AG10803 (cell line): Measurements from ENCODE around the gene ACOT7.
A peak's percentile ranks its signal among the peaks of the same experiment; 100 is the strongest.
"Not testable (repeated sequence)": the region's sequence is repeated elsewhere in the genome, so short reads cannot be mapped to it uniquely, and the experiment has no call there.

ENCODE experiments used
- DNase-seq: peaks from one replicate; pipeline ENCODE4 v3.0.0; 2010; ENCODE audit warnings: low read depth
- H3K4me3 ChIP-seq: 2 replicates; pipeline ENCODE4 v1.5.1; 2011; ENCODE audit warnings: mild to moderate bottlenecking, low read length, control low read depth
- TF ChIP-seq, protein P1 (sequence below): conservative IDR thresholded peaks from 2 replicates; pipeline ENCODE4 v1.5.1; 2011; ENCODE audit warnings: mild to moderate bottlenecking, low read length, control low read depth, inconsistent platforms

Gene ACOT7

DNA sequence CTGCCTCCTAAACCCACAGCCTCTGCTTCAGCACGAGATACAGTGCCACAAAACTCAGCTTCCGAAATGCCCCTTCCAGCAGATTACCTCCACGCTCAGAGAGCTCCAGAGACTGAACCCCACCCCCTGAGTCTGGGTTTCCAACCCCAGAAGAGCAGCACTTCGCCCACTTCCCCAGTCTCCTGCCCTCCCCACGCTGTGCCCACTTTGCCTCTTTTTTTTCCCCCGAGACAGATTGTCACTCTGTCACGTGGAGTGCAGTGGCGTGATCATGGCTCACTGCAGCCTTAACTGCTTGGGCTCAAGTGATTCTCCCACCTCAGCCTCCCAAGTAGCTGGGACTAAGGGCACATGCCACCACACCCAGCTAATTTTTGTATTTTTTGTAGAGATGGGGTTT, 167.9 kb downstream of the ACOT7 start:
- TF ChIP-seq, protein P1, sequence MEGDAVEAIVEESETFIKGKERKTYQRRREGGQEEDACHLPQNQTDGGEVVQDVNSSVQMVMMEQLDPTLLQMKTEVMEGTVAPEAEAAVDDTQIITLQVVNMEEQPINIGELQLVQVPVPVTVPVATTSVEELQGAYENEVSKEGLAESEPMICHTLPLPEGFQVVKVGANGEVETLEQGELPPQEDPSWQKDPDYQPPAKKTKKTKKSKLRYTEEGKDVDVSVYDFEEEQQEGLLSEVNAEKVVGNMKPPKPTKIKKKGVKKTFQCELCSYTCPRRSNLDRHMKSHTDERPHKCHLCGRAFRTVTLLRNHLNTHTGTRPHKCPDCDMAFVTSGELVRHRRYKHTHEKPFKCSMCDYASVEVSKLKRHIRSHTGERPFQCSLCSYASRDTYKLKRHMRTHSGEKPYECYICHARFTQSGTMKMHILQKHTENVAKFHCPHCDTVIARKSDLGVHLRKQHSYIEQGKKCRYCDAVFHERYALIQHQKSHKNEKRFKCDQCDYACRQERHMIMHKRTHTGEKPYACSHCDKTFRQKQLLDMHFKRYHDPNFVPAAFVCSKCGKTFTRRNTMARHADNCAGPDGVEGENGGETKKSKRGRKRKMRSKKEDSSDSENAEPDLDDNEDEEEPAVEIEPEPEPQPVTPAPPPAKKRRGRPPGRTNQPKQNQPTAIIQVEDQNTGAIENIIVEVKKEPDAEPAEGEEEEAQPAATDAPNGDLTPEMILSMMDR, result no peak
- no peak overlapping the region for H3K4me3 ChIP-seq
- no peak for DNase-seq

DNA sequence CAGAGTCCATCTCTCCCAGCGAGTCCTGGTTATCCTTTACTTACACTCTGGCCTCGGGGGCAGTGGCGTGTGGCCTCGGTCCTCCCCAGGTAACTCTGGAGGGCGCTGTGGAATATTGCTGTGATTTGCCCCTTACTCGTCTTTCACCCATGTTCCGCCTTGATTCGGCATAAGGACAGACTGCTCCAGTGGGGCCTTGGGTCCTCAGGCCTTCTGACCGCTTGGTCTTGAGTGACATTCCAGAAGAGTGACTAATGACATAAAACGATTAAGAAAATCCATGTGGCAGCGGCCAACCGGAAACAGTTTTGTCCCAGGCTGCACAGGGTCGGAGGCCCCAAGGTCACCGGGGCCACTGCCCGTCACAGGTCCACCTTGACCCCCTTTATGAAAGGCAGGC, 168.8 kb downstream of the ACOT7 start:
- no peak for DNase-seq
- H3K4me3 ChIP-seq, result no peak overlapping the region
- TF ChIP-seq, protein P1, result no peak

DNA sequence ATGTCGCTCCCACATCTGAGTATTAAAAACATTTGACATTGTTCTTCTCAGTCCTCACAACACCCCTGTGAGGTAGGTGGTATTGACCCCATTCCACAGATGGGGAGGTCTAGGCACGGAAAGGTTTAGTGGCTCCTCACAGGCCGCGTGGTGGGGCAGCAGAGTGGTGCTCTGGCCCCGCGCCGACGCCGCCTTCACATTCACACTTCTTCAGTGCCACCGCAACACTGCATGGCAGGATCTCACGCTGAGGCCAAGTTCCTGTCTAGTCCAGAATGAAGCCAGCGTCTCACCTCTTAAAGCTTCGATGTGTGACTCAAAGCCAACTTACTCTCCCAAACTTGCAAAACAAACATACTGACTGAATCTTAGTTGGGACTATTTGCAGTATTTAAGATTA, 169.9 kb downstream of the ACOT7 start:
- H3K4me3 ChIP-seq, result no peak overlapping the region
- TF ChIP-seq, protein P1, result no peak
- no peak for DNase-seq

DNA sequence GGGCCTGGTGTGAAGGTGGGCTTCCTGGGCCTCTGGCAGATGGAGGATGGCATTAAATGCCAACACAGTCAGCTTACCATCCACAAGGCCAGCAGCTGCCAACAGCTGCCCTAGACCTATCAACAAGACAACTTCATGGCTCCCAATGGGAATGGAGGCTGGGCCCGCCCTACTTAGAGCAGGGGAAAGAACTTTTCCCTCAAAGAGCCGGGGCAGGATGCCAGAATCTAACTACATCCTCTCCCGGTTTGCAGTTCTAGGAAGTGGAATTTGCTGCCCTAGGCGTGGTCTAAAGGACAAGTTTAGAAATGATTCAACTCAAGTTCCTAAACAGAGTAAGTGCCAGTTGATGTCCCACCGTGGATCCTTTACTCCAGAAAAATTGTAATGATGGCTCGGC, 170.9 kb downstream of the ACOT7 start:
- peak; percentile 44 for DNase-seq
- H3K4me3 ChIP-seq, result no peak overlapping the region
- TF ChIP-seq, protein P1, result no peak

DNA sequence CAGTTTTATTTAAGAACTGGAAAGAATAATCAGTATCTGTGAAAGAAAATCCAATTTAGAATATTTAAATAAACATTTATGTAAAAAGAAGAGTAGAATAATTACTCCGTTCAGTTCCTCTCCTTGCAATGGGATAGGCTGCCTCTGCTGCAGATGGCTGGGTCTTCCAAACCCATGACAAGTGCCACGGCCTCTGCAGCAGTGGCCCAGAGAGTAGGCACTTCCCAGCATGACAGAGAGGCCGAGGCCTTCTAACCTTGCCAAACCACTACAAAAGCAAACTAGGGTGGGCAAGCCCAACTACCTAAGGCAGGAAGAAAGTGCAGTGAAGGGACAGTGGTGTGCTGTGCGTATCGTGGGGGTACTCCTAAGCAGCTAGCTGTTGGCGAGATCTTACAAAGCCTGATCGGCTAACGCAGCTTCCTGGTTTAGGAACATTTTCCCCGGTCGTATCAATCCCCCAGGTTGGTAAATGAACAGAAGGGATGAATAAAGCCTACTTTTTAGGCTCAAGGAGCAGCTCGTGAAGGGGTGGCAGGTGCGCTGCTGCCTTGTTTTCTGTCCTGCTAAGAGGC, 172.3 kb downstream of the ACOT7 start:
- TF ChIP-seq, protein P1, result no peak
- no peak for DNase-seq

DNA sequence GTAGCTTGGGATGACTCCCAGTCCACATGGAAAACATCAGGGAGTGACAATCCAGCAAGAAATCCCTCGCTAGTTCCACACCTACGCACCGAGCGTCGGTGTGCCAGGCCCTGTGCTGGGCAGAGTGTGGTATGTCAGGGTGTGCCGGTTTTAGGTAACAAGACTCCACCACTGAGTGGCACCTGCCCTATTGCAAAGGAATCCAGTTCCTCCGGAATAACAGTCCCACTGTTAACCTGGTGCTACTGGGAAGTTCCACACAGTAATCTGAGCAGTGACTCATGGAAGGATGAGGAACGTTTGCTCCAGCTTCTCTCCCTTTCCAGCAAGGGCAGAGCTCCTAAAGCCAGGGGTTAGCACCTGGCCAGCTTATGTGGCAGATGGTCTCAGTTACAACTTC, 173.3 kb downstream of the ACOT7 start:
- no peak for DNase-seq
- TF ChIP-seq, protein P1, result no peak
- H3K4me3 ChIP-seq, result no peak overlapping the region

More for the DNA sequence above, 172.3 kb downstream of the ACOT7 start:
- H3K4me3 ChIP-seq, result no peak overlapping the region

DNA sequence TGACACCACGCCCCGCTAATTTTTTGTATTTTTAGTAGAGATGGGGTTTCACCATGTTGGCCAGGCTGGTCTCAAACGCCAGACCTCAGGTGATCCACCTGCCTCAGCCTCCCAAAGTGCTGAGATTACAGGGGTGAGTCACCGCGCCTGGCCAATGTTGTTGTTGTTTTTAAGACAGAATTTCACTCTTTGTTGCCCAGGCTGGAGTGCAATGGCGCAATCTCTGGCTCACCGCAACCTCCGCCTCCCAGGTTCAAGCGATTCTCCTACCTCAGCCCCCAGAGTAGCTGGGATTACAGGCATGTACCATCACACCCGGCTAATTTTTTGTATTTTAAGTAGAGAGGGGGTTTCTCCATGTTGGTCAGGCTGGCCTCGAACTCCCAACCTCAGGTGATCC, 173.9 kb downstream of the ACOT7 start:
- DNase-seq, result not testable (repeated sequence)

More for the DNA sequence above, 173.9 kb downstream of the ACOT7 start:
- H3K4me3 ChIP-seq, result not testable (repeated sequence)
